ENCODE data around the gene NAT16.

Gene NAT16

DNA sequence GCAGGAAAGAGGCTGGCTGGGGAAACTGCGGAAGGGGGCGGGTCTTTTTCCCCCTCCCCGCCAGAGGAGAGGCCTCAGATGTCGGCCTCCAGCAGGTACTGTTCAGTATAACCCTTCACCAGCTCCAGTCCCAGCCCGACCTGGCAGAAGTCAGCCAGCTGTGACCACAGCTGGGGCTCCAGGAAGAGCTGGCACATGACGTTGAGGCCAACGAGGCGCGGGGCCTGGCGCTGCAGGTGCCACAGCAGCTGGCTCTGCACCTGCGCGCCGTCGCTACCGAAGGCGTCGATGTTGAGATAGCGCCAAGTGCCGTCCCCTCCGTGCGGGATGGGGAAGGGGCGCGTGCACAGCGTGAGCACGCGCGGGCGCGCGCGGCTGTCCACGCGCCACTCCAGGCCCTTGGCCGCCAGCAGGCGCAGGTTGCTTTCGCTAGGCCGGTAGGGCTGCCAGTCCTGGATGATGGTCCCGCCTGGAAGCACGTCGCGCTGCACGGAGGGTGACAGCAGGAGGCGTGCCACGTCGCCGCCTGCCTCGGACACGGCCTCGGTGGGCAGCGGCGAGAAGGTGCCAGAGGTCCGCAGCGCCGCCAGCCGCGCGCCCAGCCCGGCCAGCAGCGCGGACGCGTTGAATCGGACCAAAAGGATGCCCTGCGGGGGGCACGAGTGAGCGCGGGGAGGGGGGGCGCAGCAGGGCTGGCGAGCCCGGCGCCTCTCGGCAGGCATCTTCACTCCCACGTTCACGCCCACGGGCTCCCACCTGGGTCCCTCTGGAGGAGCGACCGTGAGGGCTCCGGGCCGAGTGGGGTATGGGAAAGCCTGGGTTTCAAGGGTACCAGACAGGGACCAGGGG lies 7.9 kb downstream of the NAT16 start:
- DNase-seq (ENCODE audit: extremely low read depth in 1 of 2, low read depth in 1 of 2): no peak

DNA sequence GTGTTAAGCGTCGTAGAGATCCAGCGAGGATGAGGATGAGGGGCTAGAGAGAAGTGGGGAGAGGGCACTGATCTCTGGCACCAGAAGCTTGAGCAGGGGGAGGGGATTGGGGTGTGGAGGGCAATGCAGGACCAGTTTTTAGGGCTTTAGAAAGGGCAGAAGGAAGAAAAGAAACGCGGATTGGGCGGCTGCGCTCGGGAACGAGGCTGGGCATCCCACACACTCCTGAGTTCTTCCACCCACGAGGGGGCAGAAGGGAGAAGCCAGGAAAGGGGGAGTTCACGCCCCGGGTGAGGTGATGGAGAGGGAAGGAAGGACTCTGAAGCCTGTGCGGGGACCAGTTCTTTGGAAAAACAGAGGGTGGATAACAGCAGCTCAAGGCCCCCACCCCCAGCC lies 8.7 kb downstream of the NAT16 start:
- DNase-seq (ENCODE audit: extremely low read depth in 1 of 2, low read depth in 1 of 2): no peak

DNA sequence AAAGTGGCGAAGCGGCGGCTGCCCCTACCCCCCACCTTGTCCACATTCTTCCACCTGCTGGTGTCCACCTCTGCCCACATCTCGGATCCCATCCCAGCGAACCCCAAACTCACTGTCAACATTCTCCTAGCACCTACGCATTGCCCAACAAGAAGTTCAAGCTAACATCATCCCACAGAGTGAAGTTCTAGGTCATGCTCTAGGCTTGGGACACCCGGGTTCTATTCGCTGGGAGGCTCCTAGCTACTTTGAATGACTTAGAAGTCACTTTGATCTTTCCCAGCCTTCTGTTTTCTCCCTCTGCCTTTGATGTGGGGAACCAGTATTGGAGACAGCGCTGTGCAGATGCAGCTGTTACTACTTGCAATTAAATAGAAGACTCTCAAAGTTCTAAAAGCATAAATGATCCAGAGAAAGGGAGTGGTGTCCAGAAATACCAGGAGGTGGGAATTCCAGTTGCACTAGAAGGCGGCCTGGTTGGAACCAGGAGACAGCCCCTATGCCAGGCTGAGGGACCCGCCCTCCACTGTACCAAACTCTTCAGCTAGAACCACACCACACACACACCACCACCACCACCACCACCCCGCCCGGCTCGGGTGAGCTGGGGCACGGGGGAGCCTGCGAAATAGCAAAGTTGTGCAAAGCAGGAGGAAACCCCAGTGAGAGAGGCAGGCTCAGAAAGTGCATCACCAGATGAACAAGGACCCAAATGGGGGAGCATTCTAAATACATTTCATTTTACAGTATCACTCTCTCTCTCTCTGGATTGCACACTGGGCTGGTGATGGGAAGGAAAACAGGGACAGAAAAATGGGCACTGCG lies 9.3 kb downstream of the NAT16 start:
- DNase-seq (ENCODE audit: extremely low read depth in 1 of 2, low read depth in 1 of 2): no peak

DNA sequence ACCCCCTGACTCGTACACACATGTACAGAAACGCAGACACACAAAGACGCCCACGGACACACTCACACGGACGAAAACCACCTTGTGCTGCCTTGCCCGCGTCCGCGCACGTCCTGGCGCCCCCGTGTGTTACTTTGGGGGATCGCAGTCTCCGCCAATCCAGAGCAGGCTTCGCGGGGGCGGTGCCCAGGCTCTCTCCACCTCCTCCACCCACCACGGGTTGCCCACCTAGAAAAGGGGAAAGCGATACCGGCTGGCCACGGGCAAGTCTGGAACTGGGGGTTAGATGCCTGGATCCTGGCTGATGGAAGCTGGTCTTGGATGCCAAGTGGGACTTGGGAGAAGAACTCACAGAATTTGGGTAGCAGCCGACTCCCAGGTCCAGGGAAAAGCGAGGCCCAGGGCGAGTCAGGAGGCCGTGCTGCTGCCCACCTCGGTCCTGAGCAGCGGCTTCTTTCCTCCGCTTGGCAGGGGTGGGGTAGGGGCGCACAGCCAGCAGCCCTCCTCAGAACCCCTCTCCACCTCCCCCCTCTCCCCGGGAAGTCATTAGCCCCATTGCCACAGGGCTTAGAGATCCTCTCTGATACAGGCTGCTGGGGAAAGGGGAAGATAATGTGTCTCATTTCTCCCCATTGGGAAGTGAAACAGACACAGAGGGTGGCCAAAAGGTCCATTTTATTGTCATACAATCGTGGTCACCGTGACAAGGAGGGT lies 10.1 kb downstream of the NAT16 start:
- DNase-seq (ENCODE audit: extremely low read depth in 1 of 2, low read depth in 1 of 2): peak; percentile 53 to 68

DNA sequence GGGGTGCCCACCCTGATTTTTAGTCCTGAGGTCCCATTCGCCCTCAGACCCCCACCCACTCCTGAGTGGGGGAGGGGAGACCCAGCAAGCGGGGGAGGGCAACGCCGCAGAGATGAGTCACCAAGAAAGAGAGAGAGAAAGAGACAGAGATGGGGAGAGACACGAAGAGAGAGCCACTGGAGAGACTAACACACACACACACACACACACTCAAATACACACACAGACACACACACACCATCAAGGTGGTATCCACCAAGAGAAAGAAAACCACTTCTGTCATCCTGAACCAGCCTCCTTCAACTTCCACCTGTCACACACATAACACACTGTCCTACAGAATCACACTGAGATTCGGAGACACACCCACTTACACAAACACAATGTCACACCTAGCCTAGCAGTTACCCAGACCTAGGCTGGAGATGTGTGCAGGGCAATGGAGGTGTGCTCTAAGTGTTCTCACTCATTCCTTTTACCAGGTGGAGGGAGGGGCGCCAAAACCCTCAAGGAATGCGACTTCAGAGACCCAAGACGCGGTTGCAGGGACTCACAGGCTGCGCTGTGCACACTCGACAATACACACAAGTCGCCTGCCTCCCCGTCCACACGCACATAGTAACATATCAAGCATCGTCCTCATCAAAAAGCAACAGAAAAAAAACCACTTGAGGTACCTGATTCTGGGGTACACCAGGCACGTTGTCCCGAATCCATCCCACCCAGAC lies 10.8 kb downstream of the NAT16 start:
- no peak for DNase-seq (ENCODE audit: extremely low read depth in 1 of 2, low read depth in 1 of 2)

DNA sequence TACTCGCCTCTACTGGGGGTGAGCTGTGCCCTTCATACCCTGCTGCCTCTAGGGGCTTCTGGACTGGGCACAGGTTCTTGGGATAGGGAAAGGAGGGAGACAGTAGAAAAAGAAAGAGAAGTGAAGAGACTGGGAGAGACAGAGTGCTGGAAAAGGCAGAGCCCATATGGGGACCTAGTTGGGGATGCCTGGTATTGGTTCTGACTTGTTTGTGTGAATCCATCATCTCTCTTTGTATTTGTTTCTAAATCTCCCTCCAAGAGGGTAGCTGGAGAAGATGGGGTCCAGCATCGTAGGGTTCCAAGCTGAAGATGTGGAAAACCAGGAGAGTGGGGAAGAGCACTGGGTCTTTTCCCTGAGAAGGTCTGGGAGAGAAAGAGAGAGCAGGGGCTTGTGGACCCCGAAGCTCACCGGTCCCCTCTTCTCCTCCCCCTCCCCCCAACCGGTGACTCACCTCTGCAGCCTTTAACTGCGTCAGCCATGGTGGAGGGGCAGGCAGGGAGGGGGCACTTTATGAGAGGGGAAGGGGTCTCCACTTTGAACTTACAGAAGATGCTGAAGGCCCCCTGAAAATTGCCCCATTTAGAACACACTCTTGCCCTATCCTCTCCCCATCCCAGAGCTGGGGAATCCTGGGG lies 11.6 kb downstream of the NAT16 start:
- DNase-seq (ENCODE audit: extremely low read depth in 1 of 2, low read depth in 1 of 2): no peak

DNA sequence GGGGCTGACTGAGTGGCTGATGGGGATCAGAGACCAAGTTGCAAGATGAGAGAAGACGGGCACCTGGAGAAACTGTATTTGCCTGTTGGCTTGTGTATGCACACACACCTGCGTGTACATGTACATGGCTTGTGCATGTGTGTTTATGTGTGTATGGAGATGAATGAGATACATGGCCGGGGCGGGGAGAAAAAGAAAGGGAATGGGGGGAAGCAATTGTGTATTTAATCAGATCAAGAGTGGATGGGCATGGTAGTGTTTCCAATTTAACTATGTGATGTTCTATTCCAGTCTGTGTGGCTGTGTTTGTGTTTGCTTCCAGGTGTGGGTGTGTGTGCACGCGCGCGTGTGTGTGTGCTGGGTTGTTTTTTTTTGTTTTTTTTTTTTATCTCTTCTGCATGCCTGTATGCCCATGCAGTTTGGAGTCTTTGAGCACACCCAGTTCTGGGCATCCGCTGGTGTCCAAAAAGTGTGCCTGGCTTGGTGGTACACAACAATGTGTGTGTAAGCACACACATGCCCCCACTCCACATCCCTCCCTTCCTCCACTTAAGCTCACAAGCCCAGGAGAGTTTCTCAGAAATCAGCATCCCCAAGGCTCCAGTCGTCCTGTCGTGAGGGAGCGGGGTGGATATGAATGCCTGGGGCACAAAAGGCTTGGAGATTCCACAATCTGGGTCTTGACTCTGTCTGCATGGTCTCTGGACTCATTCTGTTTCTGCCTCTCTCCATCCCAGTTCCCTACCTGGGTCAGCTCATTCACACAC lies 12.3 kb downstream of the NAT16 start:
- DNase-seq (ENCODE audit: extremely low read depth in 1 of 2, low read depth in 1 of 2): no peak

DNA sequence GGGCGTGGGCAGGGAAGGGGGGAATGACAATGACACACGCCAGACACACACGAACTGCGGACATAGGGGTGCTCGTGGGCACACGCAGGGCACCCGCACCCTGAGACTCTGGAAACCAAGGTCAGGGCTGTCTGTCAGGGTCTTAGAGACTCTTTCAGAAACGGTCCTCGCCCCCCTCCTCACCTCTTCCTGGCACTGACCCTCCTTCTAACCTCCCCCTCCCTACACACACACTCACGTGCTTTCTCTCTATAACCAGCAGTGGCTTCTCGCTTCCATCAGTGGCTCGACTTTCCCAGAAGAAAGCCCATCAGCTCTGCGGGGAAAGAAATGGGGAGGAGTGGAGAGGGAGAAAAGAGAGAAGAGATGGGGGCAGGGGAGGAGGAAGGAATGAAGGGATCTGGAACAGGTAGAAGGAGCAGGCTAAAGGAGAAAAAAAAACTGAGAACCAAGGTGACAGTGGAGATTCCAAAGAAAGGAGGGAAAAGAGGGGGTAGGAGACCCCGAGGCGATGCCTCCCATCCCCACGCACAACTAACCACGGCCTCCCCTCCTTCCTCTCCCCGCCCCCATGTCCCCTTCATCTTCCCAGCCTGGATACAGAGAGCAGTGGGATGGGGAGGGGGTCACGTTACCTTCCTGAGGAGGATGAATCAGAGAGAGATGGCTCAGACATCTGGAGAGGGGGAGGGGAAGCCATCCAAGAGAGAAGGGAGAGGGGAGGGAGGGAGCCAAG lies 13.0 kb downstream of the NAT16 start:
- DNase-seq (ENCODE audit: extremely low read depth in 1 of 2, low read depth in 1 of 2): no peak

DNA sequence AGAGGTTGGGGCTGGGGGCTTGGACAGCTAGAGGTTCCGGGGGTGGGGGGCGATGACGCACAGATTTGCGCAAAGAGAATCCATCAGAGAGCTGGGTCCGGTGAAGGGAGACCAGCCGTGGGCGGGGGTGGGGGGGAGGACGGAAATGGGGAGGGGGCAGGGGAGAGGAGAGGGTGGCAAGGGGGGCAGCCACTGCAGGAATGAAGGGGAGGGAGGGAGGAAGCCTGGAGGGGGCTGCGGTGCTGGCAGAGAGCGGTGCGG lies 13.5 kb downstream of the NAT16 start:
- no peak for DNase-seq (ENCODE audit: extremely low read depth in 1 of 2, low read depth in 1 of 2)

DNA sequence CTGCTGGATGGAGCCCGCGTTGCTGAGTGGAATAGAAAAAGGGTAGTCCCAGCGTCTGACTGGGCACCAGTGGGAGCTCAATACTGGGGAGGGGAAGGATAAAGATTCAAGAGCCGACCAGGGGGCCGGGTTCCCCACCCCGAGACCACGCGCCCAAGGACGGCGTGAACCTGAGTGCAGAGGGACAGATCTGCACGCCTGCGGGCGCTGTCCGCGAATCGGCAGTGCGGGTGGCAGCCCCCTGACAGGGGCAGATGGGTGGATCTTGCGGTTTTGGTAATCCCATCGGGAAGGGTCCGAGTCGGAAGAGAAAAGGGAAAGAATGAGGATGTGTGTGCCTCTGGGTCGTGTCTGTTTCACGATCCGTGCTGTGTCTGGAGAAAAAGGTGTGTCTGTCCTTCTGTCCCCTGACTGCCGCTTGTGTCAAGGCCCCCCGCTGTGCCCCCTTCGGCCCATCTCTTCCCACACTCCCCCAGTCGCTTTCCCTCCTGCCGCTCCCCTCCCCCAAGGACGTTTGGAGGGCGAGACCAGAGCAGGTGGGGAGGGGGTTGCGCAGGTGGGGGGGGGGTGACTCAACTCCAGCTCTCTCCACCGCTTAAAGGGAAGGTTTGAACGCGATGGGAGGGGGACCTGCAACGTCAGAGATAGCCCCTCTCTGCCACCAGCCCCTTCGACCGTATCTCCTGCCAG lies 14.0 kb downstream of the NAT16 start:
- no peak for DNase-seq (ENCODE audit: extremely low read depth in 1 of 2, low read depth in 1 of 2)

DNA sequence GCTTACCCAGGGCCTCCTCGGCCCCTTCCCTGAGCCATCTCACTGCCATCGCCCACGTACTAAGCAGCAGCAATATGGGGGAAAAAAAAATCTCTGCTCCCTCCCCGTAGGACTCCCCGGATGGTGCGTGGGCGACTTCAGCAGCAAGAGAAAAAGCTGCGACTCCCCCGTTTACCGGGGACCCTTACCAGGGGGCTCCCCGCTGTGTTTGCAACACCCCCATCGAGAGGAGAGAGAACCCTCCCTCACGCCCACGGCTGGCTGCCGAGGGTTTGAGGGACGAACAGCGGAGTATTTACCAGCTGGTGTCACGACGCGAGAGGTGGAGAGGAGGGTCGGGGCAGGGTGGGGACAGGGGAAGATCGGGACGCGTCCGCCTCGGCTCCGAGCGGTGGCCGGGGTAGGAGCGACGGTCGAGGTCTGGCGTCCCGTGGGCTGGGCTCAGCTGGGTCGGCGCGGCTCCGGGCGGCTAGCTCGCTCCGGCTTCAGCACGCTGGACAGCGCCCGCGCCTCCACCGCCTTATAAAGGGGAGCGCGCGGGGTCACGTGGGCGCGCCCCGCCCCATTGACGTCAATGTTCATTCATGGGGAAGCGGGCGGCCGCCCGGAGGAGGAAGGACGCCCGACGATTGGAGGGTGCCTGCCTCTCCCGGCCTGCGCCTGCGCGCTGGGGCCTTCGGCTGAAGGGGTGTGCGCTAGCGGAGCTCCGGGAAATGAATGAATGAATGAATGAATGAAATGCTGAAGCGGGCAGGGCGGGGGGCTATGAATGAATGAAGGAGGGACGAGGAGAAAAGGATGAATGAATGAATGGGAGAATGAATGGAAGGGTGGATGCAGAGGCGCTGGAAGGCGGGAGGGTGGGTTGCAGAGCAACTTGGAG lies 14.8 kb downstream of the NAT16 start, which contains the start of gene VGF:
Gene VGF, minus strand, starts transcription at position 495 of the 883 bp plus-strand sequence. CDS start 726 bp downstream, outside the sequence.
- peak; percentile 81 to 87 for DNase-seq (ENCODE audit: extremely low read depth in 1 of 2, low read depth in 1 of 2)

DNA sequence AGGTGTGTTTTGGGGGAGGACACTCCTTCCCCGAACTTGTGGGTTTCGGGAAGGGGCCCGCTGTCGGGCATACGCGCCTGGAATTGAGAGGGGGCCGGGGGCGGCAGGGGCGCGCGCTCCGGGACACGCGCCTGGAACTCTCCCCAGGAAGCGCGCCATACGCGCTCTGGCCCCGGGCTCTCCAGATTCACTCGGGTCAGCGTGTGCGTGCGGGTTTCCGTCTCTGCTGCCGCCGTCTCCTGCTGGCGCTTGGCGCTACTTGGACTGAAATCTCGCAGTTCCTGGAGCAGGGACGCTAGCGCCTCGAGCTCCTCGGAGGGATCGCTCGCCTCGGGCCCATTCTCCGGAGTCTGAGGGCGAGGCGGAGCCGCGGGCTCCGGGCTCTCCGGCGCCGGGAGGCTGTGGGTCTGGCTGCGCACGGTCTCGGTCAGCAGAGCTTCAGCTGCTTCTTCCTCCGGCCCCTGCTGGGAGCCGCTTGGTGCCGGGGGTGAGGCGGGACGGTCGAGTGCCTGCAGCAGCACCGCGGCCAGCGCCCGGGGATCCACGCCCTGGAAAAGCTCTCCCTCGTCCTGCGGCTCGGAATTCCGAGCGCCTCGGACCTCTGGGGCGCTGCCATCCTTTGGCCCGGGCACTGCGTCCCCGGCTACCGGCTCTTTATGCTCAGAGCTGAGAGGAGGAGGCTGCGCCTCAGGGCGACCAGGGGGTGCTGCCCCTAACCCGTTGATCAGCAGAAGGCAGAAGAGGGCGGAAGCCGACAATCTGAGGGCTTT lies 15.8 kb downstream of the NAT16 start:
- DNase-seq (ENCODE audit: extremely low read depth in 1 of 2, low read depth in 1 of 2): no peak

DNA sequence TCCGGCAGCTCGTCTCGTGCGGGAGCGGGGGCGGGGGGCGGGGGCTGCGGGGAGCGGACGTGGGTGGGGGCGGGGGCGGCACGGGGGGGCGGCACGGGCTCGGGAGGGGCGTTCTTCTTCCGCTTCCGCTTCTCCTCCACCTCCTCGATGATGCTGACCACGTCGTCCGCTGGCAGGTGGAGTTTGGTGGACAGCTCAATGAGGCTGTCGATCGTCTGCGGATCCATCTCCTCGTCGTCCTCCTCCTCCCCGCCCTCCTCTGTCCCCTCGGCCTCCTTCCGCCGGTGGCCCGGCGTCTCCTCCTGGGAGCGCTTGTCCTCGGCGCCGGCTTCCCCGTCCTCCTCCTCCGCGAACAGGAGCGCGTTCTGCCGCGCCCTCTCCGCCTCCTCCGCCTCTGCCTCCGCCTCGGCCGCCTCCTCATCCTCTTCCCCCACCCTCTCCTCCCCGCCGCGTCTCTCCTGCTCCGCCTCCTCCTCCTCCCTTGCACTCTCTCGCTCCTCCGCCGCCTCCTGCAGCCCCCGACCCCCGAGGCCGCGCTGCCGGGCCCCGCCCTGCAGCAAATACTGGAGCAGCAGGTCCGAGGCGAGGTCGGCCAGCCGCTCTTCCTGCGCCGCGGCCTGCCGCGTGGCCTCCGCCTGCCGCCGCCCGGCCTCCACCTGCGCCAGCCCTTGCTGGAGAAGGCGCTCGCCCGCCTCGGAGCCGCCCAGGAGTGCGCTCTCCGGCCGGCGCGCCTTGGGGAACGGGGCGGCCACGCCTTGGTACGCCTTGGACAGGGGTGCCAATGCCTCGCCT lies 16.6 kb downstream of the NAT16 start:
- DNase-seq (ENCODE audit: extremely low read depth in 1 of 2, low read depth in 1 of 2): no peak

DNA sequence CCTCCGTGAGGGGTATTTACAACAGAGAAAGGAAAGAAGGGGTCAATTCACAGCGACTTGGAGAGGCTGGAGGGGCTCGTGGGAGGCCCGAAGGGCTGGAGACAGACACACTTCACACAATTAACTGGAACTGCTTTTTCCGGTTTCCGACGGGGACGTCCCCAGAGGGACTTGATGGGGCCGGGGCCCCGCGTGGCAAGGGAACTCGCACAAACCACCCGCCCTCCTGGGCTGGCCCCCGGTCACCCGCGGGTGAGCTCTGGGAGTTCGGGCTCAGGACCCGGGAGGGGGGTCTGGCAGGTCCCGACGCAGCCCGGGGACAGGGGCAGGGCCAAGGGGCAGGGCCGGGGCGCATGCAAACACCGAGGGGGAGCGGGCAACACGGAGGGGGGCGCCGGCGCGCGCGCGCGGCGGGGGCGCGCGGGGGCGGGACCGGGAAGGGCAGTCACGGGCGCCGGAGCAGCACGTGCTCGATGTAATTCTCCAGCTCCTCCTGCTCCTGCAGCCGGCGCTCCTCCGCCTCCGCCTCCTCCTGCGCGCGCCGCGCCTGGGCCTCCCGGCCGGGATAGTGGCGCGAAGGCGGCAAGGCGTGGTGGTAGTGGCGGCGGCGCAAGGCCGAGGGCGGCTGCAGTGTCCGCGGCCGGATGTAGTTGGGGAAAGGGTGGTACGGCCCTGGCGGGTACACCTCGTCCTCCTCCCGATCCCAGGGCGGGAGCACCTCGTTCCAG lies 17.4 kb downstream of the NAT16 start:
- DNase-seq (ENCODE audit: extremely low read depth in 1 of 2, low read depth in 1 of 2): no peak
